Measurements from ENCODE around the gene TRAPPC14. TPM values are rescaled to one million over a fixed set of nuclear protein-coding genes. Genes with fewer than 3 reads are reported as not detected.
"Not testable (repeated sequence)": the region's sequence is repeated elsewhere in the genome, so short reads cannot be mapped to it uniquely, and the experiment has no call there.

The TRAPPC14 gene
- total RNA-seq, 2 donors from 2014 or later: 5.1 to 8.3 TPM

DNA sequence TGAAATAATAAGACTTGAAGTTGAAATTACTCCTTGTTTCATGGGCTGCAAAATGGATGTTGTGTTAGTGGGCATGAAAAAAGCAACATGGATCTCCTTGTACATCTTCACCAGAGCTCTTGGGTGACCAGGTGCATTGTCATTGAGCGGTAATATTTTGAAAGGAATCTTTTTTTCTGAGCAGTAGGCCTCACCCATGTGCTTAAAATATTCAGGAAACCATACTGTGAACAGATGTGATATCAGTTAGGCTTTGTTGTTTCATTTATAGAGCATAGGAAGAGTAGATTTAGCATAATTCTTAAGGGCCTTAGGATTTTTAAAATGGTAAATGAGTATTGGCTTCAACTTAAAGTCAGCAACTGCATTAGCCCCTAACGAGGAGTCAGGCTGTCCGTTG, 34.4 kb upstream of the TRAPPC14 start:
- TF ChIP-seq, protein P1, sequence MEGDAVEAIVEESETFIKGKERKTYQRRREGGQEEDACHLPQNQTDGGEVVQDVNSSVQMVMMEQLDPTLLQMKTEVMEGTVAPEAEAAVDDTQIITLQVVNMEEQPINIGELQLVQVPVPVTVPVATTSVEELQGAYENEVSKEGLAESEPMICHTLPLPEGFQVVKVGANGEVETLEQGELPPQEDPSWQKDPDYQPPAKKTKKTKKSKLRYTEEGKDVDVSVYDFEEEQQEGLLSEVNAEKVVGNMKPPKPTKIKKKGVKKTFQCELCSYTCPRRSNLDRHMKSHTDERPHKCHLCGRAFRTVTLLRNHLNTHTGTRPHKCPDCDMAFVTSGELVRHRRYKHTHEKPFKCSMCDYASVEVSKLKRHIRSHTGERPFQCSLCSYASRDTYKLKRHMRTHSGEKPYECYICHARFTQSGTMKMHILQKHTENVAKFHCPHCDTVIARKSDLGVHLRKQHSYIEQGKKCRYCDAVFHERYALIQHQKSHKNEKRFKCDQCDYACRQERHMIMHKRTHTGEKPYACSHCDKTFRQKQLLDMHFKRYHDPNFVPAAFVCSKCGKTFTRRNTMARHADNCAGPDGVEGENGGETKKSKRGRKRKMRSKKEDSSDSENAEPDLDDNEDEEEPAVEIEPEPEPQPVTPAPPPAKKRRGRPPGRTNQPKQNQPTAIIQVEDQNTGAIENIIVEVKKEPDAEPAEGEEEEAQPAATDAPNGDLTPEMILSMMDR (IDR thresholded peaks at IDR 0.05): no peak
- Histone ChIP-seq H3K36me3 (no peaks in the 10 kb centered on the region), H3K4me3 (no peak overlapping the region), H3K9me3 (no peaks in the 10 kb centered on the region), H3K4me1 (no peaks in the 10 kb centered on the region), H3K27me3 (no peaks in the 10 kb centered on the region), H3K27ac (no peak overlapping the region)
- no peak for DNase-seq (ENCODE audit: low spot score)

DNA sequence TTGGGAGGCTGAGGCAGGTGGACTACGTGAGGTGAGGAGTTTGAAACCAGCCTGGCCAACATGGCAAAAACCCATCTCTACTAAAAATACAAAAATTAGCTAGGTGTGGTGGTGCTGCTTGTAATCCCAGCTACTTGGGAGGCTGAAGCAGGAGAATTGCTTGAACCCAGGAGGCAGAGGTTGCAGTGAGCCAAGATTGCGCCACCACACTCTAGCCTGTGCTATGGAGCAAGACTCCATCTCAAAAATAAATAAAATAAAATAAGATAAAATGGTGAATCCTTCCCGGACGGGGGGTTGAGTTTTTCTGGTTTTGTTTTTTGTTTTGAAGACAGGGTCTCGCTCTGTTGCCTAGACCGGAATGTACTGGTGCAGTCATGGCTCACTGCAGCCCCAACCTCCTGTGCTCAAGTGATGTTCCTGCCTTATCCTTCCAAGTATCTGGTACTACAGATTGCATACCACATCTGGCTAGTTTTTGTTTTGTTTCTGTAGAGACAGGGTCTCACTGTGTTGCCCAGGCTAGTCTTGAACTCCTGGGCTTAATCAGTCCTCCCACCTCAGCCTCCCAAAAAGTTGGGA, 33.8 kb upstream of the TRAPPC14 start:
- H3K9me3 ChIP-seq; H3K4me1 ChIP-seq; H3K27me3 ChIP-seq; H3K27ac ChIP-seq; H3K4me3 ChIP-seq; DNase-seq (ENCODE audit: low spot score); H3K36me3 ChIP-seq: not testable (repeated sequence)

DNA sequence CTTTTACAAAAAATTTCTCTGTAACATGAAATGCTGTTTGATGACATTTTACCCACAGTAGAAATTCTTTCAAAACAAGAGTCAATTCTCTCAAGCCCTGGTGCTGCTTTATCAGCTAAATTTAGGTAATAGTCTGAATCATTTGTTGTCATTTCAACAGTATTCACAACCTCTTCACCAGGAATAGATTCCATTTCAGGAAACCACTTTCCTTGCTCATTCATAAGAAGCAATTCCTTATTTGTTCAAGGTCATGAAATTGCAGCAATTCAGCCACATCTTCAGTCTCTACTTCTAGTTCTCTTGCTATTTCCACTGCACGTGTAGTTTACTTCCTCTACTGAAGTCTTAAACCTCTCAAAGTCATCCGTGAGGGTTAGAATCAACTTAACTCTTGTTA, 33.3 kb upstream of the TRAPPC14 start:
- Histone ChIP-seq H3K27me3 (no peaks in the 10 kb centered on the region), H3K4me1 (no peaks in the 10 kb centered on the region), H3K36me3 (no peaks in the 10 kb centered on the region), H3K27ac (no peak overlapping the region), H3K4me3 (no peak overlapping the region), H3K9me3 (no peaks in the 10 kb centered on the region)
- no peak for DNase-seq (ENCODE audit: low spot score)
- TF ChIP-seq, protein P1 (IDR thresholded peaks at IDR 0.05): no peak

DNA sequence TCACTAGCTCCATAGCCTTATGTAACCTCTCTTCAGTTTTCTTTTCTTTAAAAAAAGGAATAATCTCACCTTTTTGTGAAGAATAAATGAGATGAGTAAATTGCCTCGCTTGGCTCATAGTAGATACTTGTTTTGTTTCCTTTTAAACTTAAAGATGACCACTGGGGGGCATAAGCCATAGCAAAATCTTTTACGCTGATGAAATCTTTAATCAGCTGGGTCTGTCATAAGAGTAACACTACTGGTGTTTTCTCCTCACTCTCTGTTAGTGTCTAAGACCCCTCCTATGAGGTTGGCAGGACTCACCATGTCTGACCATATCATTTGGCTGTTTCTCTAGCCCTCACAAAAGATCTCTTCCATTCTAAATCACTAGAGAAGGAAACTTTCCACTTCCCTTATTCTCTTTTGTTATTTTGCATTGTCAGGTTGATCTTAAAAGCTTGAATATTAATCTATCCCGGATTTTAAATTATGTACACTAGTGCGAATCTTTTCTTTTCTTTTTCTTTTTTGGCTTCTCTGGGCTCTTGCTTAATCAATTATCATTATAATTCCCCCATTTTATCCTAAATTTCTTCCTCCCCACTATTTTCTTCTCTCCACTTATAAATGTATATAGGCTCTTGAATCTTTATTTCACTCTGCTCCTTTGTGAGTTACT, 31.7 kb upstream of the TRAPPC14 start:
- Histone ChIP-seq H3K9me3 (no peaks in the 10 kb centered on the region), H3K4me1 (no peaks in the 10 kb centered on the region), H3K36me3 (no peaks in the 10 kb centered on the region), H3K27ac (no peak overlapping the region), H3K4me3 (no peak overlapping the region), H3K27me3 (no peaks in the 10 kb centered on the region)
- DNase-seq (ENCODE audit: low spot score): no peak
- TF ChIP-seq, protein P1 (IDR thresholded peaks at IDR 0.05): peak in 1 of 2 donors; percentile 52

DNA sequence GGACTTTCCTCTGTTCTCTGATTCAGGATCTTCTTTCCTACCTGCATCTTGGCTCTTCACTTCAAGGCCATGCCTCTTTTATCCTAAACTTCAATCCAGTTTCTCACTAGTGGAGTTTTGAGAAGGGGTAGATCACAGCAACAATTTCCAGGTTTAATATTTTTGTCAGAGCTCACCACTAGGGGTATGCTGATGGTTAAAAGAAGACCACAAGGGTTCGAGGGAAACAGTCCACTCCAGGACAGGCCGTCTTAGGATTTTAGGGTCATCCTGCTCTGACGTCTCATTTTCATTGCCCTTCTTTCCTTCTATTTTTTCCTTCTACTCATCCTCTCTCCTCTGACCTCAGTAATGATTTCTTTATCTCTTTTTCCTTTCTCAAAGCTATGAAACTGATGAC, 30.5 kb upstream of the TRAPPC14 start:
- TF ChIP-seq, protein P1 (IDR thresholded peaks at IDR 0.05): no peak
- no peak for DNase-seq (ENCODE audit: low spot score)
- Histone ChIP-seq H3K36me3 (no peaks in the 10 kb centered on the region), H3K9me3 (no peaks in the 10 kb centered on the region), H3K4me3 (no peak overlapping the region), H3K4me1 (no peaks in the 10 kb centered on the region), H3K27ac (no peak overlapping the region), H3K27me3 (no peaks in the 10 kb centered on the region)

DNA sequence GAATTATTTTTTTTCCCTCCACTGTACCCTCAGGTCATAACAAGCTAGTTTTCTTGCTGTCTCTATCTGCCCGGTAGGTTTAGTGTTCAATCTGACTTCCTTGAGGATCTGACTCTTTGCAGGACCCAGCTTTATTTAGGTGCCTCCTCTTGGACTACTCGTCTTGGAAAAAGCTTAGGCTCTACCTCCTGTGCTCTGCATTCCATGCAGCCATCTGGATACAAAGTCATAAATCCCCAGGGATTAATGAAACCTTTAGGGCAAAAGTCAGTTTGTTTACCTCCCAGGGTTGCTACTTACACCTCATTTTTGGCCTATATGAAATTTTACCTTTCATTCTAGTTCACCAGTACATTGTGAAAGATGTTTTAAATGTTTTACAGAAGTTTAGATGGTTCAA, 27.2 kb upstream of the TRAPPC14 start:
- no peak overlapping the region for H3K27ac ChIP-seq
- no peaks in the 10 kb centered on the region for H3K36me3 ChIP-seq
- TF ChIP-seq, protein P1 (IDR thresholded peaks at IDR 0.05): no peak
- DNase-seq (ENCODE audit: low spot score): no peak
- no peaks in the 10 kb centered on the region for H3K9me3 ChIP-seq
- no peaks in the 10 kb centered on the region for H3K4me1 ChIP-seq
- H3K4me3 ChIP-seq: no peak overlapping the region
- H3K27me3 ChIP-seq: no peaks in the 10 kb centered on the region

DNA sequence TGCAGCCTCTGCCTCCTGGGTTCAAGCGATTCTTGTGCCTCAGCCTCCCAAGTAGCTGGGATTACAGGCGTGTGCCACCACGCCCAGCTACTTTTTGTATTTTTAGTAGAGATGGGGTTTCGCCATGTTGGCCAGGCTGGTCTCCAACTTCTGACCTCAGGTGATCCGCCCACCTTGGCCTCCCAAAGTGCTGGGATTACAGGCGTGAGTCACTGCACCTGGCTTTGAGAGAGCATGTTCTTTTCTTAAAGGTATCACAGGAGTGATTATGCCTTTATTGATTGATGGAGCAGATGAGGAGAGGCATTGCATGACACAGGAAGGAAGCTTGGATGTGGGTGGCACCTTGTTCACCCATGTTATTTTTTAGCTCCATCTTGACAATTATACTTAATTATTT, 24.6 kb upstream of the TRAPPC14 start:
- H3K4me1 ChIP-seq; H3K36me3 ChIP-seq; DNase-seq (ENCODE audit: low spot score); H3K27me3 ChIP-seq; H3K9me3 ChIP-seq; H3K4me3 ChIP-seq; H3K27ac ChIP-seq: not testable (repeated sequence)

DNA sequence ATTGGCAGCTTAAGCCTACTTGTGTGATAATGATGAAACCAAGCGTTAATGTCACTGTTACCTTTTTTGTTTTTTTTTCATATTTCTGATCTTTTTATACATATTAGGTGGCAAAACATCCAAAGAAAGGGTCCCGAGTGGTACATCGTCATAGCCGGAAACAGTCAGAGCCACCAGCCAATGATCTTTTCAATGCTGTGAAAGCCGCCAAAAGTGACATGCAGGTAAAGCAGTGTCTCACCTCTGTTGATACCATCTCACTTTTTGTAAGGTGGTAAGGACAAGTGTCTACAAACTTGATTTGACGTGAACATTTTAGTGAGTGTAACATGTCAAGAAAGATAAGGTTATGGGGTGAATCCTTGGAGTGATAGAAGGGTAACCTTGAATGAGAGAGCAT, 24.1 kb upstream of the TRAPPC14 start:
- H3K36me3 ChIP-seq; H3K9me3 ChIP-seq; H3K4me3 ChIP-seq; H3K27me3 ChIP-seq; H3K27ac ChIP-seq; H3K4me1 ChIP-seq; DNase-seq (ENCODE audit: low spot score): not testable (repeated sequence)

DNA sequence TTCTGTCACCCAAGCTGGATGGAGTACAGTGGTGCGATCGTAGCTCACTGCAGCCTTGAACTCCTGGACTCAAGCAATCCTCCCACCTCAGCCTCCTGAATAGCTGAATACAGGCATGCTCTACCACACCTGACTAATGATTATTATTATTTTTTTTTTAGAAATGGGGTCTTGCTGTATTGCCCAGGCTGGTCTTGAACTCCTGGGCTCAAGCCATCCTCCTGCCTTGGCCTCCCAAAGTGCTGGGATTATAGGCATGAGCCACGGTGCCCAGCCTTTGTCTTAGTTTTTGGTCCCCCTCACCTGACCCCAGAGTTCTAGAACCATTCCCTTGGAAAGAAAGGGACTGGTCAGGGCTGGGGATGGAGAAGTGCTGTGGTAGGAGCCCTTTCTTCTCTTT, 21.6 kb upstream of the TRAPPC14 start:
- H3K4me3 ChIP-seq; H3K27me3 ChIP-seq; H3K27ac ChIP-seq; DNase-seq (ENCODE audit: low spot score); H3K9me3 ChIP-seq; H3K36me3 ChIP-seq: not testable (repeated sequence)
- H3K4me1 ChIP-seq: peaks cover 0 to 13% of the 10 kb centered on the region in 2 donors
